ENCODE results near the gene RBM15B.

DNA sequence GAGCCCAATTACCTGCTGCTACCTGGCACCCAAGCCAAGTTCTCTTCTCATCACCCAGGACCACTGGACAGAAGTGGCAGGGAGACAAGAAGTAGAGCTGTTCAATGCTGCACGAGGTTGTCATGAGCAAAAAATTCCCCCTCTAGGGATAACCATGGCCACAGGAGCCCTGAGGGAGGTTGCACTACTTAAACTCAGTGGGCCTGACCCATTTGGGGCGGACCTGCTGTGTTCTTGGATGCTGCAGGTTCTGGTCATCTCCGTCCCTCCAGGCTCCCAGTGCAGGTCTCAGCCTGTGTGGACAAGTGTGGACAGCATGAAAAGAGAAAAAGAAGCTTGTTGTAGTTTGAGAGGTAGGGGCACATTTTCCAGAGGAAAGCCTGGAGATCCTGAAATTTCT is 32.1 kb upstream of the RBM15B start:
- TF ChIP-seq, protein P1, sequence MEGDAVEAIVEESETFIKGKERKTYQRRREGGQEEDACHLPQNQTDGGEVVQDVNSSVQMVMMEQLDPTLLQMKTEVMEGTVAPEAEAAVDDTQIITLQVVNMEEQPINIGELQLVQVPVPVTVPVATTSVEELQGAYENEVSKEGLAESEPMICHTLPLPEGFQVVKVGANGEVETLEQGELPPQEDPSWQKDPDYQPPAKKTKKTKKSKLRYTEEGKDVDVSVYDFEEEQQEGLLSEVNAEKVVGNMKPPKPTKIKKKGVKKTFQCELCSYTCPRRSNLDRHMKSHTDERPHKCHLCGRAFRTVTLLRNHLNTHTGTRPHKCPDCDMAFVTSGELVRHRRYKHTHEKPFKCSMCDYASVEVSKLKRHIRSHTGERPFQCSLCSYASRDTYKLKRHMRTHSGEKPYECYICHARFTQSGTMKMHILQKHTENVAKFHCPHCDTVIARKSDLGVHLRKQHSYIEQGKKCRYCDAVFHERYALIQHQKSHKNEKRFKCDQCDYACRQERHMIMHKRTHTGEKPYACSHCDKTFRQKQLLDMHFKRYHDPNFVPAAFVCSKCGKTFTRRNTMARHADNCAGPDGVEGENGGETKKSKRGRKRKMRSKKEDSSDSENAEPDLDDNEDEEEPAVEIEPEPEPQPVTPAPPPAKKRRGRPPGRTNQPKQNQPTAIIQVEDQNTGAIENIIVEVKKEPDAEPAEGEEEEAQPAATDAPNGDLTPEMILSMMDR (IDR thresholded peaks at IDR 0.05), result no peak
- TF ChIP-seq POLR2AphosphoS5 (IDR thresholded peaks at IDR 0.05) (no peak), POLR2A (IDR thresholded peaks at IDR 0.05) (no peak)
